OCI-LY1 (cell line): ENCODE data around the gene ABR.

ENCODE experiments used
- H2AFZ ChIP-seq: fragments of 200-600 bp; sonication (generic), shearing (Covaris generic); 2 replicates; pipeline ENCODE4 v1.6.0; 2014; ENCODE audit warnings: antibody characterized with exemption, mild to moderate bottlenecking, low read length
- H3F3A ChIP-seq: fragments of 200-600 bp; sonication (generic), shearing (Covaris generic); 2 replicates; pipeline ENCODE4 v1.6.0; 2014; ENCODE audit warnings: mild to moderate bottlenecking, antibody characterized with exemption, low read length, moderate library complexity; ENCODE audit not compliant: insufficient read depth
- H3K27ac ChIP-seq: fragments of 200-600 bp; sonication (generic); 2 replicates; pipeline ENCODE4 v1.5.1; 2014; ENCODE audit warnings: low read length, mixed run types, mild to moderate bottlenecking, low read depth; ENCODE audit not compliant: poor library complexity, severe bottlenecking
- H3K27me3 ChIP-seq: fragments of 200-600 bp; sonication (generic); 2 replicates; pipeline ENCODE4 v1.6.0; 2014; ENCODE audit warnings: antibody characterized with exemption, mild to moderate bottlenecking, low read length, moderate library complexity; ENCODE audit not compliant: insufficient read depth
- H3K36me3 ChIP-seq: fragments of 200-600 bp; sonication (generic); 2 replicates; pipeline ENCODE4 v1.6.1; 2014; ENCODE audit warnings: mild to moderate bottlenecking, antibody characterized with exemption, low read length, moderate library complexity, mixed read lengths; ENCODE audit not compliant: insufficient read depth
- H3K4me1 ChIP-seq: fragments of 200-600 bp; sonication (generic); 2 replicates; pipeline ENCODE4 v1.5.1; 2014; ENCODE audit warnings: mild to moderate bottlenecking, low read length, moderate library complexity; ENCODE audit not compliant: insufficient read depth, severe bottlenecking
- H3K4me2 ChIP-seq: fragments of 200-600 bp; sonication (generic), shearing (Covaris generic); 2 replicates; pipeline ENCODE4 v1.6.1; 2014; ENCODE audit warnings: low read length
- H3K4me3 ChIP-seq: fragments of 200-600 bp; sonication (generic); 2 replicates; pipeline ENCODE4 v1.5.1; 2014; ENCODE audit warnings: low read length, low read depth, mild to moderate bottlenecking, mixed read lengths; ENCODE audit not compliant: poor library complexity, severe bottlenecking
- H3K79me2 ChIP-seq: fragments of 200-600 bp; shearing (Covaris generic); 2 replicates; pipeline ENCODE4 v1.6.1; 2016; ENCODE audit warnings: mixed run types, low read length, mixed read lengths; ENCODE audit not compliant: insufficient read depth
- H3K9ac ChIP-seq: fragments of 200-600 bp; sonication (generic), shearing (Covaris generic); 2 replicates; pipeline ENCODE4 v1.6.1; 2014; ENCODE audit warnings: mild to moderate bottlenecking, low read length, mixed read lengths
- H3K9me2 ChIP-seq: fragments of 200-600 bp; sonication (generic), shearing (Covaris generic); 2 replicates; pipeline ENCODE4 v1.6.1; 2014; ENCODE audit warnings: low read depth, mild to moderate bottlenecking, low read length, mixed read lengths
- H3K9me3 ChIP-seq: fragments of 200-600 bp; shearing (Covaris generic); 2 replicates; pipeline ENCODE4 v1.6.1; 2014; ENCODE audit warnings: low read length, mixed read lengths
- H4K20me1 ChIP-seq: fragments of 200-600 bp; sonication (generic), shearing (Covaris generic); 2 replicates; pipeline ENCODE4 v1.6.0; 2016; ENCODE audit warnings: mild to moderate bottlenecking, low read length; ENCODE audit not compliant: insufficient read depth
- EZH2 ChIP-seq: fragments of 200-600 bp; sonication (generic), shearing (Covaris generic); IDR thresholded peaks from 2 replicates; pipeline ENCODE4 v1.8.0; 2017; ENCODE audit warnings: borderline replicate concordance, mixed run types, mild to moderate bottlenecking, antibody characterized with exemption, low read length, moderate library complexity, mixed read lengths
- TF ChIP-seq, protein P1 (sequence below): fragments of 200-600 bp; sonication (generic), shearing (Covaris generic); IDR thresholded peaks from 2 replicates; pipeline ENCODE4 v1.5.1; 2017; ENCODE audit warnings: mild to moderate bottlenecking, antibody characterized with exemption, low read length, moderate library complexity, mixed read lengths

The ABR gene

DNA sequence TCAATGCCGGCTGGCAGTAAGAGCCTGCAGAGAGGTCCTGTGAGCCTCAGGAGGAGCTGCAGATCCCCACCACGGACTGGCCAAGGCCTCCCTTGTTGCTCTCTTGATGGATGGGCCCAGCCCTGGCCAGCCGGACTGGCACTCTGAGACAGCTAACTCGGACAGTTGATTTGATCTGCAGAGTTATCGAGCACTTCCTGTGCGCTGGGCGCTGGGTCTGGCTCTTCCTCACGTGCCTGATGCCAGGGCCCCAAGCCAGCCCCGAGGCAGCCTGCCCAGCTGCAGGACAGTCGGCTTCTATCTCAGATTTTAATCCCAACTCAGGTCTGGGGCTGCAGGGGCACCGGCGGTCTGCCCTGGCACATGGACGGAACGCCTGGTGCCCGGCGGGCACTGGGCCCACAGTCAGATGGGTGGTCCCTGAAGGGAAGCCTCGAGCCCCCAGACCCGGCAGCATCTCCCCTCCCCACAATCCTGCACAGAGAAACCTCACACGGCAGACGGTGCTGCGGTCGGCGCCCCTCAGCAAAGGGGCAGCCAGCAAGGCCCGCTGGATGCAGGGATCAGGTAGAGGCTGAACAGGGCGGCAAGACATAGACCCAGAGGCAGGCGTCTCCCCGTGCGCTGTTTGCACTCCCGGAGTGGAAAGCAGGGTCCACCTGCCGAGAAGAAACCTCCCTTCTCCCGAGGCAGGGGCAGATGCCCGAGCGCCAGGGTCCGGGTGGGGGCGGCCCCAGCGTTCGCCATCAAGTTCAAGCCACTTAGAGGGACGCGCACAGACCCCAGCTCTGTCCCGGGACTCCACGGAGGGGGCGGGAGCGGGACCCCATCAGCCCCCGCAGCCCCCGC lies 148.9 kb downstream of the ABR start:
- Histone ChIP-seq H3K36me3 (no peaks in the 10 kb centered on the region), H3K4me1 (peaks cover 5% of the 10 kb centered on the region), H4K20me1 (no peaks in the 10 kb centered on the region), H3K9me2 (no peaks in the 10 kb centered on the region), H3K9ac (no peak overlapping the region), H2AFZ (no peak overlapping the region), H3K4me3 (no peak overlapping the region), H3K27ac (no peak overlapping the region), H3K79me2 (no peaks in the 10 kb centered on the region), H3K4me2 (no peak overlapping the region), H3F3A (no peaks in the 10 kb centered on the region), H3K27me3 (no peaks in the 10 kb centered on the region), H3K9me3 (no peaks in the 10 kb centered on the region)
- TF ChIP-seq, protein P1, sequence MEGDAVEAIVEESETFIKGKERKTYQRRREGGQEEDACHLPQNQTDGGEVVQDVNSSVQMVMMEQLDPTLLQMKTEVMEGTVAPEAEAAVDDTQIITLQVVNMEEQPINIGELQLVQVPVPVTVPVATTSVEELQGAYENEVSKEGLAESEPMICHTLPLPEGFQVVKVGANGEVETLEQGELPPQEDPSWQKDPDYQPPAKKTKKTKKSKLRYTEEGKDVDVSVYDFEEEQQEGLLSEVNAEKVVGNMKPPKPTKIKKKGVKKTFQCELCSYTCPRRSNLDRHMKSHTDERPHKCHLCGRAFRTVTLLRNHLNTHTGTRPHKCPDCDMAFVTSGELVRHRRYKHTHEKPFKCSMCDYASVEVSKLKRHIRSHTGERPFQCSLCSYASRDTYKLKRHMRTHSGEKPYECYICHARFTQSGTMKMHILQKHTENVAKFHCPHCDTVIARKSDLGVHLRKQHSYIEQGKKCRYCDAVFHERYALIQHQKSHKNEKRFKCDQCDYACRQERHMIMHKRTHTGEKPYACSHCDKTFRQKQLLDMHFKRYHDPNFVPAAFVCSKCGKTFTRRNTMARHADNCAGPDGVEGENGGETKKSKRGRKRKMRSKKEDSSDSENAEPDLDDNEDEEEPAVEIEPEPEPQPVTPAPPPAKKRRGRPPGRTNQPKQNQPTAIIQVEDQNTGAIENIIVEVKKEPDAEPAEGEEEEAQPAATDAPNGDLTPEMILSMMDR, result no peak
- TF ChIP-seq EZH2, result no peak

DNA sequence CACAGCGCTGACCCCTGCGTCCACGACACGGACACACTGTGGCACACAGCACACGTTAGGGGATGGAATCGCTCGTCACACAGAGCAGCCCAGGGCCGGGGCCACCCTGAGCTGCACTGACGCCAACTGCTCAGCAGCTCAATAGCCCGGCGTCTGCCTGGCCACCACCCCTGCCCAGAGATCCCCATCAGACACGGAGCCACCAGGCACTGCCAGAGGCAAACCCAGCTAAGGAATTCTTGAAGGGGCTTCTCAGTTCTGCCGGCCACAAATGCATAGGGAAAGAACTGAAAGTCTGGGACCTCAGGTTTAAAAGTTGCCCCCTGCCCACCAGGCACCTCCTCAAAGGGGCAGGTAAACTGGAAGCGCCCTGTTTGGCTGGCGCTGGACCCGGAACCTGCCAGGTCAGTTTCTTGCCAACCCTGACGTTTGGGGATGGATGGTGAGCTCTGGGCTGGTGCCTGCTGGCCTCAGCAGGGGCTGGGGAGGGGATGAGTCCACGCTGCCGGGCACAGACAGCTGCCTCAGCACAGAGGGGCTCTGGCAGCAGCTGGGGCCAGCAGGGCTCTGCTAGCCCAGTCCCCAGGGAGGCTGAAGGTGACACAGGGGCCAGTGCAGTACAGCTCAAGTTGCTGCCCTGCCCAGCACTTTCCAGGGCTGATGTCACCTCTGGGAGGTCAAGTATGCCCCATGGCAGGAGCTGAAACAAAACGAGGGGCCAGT lies 149.7 kb downstream of the ABR start:
- H3K27ac ChIP-seq, result no peak overlapping the region
- H3K36me3 ChIP-seq, result no peaks in the 10 kb centered on the region
- no peaks in the 10 kb centered on the region for H3F3A ChIP-seq
- TF ChIP-seq EZH2, result no peak
- TF ChIP-seq, protein P1, result no peak
- H3K4me2 ChIP-seq, result no peak overlapping the region
- H3K27me3 ChIP-seq, result no peaks in the 10 kb centered on the region
- H3K4me1 ChIP-seq, result peaks cover 5% of the 10 kb centered on the region
- H3K79me2 ChIP-seq, result no peaks in the 10 kb centered on the region
- H3K9ac ChIP-seq, result no peak overlapping the region
- H2AFZ ChIP-seq, result no peak overlapping the region
- no peaks in the 10 kb centered on the region for H4K20me1 ChIP-seq
- H3K9me3 ChIP-seq, result no peaks in the 10 kb centered on the region
- H3K4me3 ChIP-seq, result no peak overlapping the region
- no peaks in the 10 kb centered on the region for H3K9me2 ChIP-seq

DNA sequence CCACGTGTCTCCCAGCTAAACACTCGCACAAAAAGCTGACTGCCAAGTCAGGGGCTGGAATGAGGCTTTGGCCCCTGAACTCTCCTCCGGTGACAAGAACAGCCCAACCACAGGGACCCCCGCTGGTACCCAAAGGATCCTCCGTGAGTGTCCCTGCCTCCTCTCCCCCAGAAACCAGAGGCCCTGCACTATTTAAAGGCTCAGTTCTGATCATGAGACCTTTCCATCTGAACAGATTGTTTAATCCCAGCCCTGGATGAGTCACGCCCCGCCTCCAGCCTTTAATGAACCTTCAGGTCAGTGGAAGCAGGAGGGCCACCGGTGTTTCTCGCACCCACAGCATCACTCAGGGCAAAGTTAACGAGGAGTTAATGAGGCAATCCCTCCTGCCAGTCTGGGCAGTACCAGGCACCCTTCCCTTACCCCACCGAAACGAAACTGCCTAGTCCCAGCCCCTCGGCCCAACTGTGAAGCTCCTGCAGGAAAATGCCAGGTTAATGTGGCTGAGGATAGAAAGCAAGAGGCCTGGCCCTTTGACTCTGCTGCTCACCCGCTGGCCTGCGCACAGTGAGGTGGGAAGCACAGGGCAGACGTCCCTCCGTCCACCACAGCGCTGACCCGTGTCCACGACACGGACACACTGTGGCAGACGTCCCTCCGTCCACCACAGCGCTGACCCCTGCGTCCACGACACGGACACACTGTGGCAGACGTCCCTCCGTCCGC lies 150.4 kb downstream of the ABR start:
- Histone ChIP-seq H3F3A (no peaks in the 10 kb centered on the region), H3K27ac (no peak overlapping the region), H3K9ac (no peak overlapping the region), H3K9me3 (no peaks in the 10 kb centered on the region), H3K27me3 (no peaks in the 10 kb centered on the region), H3K9me2 (no peaks in the 10 kb centered on the region), H3K4me1 (peaks cover 5% of the 10 kb centered on the region), H3K4me2 (no peak overlapping the region), H4K20me1 (no peaks in the 10 kb centered on the region), H3K36me3 (no peaks in the 10 kb centered on the region), H3K4me3 (no peak overlapping the region), H3K79me2 (no peaks in the 10 kb centered on the region), H2AFZ (no peak overlapping the region)
- no peak for TF ChIP-seq EZH2
- TF ChIP-seq, protein P1, result no peak
